Astrocyte (in vitro differentiated cells and primary cell): ENCODE measurements around the gene GPLD1.
"Not testable (repeated sequence)": the region's sequence is repeated elsewhere in the genome, so short reads cannot be mapped to it uniquely, and the experiment has no call there.

Experiments
- EZH2 ChIP-seq: IDR thresholded peaks from 2 replicates; pipeline ENCODE4 v1.6.1; 2012; ENCODE audit warnings: mild to moderate bottlenecking, low read length, inconsistent platforms; ENCODE audit not compliant: insufficient read depth
- TF ChIP-seq, protein P1 (sequence below): IDR thresholded peaks from 2 replicates; pipeline ENCODE4 v1.5.1; 2011; ENCODE audit warnings: low read depth, mild to moderate bottlenecking, inconsistent platforms, low read length, moderate library complexity; ENCODE audit not compliant: insufficient read depth

GRCh38 chr6:24511976-24512375 lies 22.6 kb upstream of the GPLD1 start:
- TF ChIP-seq EZH2: not testable (repeated sequence)
- TF ChIP-seq, protein P1, sequence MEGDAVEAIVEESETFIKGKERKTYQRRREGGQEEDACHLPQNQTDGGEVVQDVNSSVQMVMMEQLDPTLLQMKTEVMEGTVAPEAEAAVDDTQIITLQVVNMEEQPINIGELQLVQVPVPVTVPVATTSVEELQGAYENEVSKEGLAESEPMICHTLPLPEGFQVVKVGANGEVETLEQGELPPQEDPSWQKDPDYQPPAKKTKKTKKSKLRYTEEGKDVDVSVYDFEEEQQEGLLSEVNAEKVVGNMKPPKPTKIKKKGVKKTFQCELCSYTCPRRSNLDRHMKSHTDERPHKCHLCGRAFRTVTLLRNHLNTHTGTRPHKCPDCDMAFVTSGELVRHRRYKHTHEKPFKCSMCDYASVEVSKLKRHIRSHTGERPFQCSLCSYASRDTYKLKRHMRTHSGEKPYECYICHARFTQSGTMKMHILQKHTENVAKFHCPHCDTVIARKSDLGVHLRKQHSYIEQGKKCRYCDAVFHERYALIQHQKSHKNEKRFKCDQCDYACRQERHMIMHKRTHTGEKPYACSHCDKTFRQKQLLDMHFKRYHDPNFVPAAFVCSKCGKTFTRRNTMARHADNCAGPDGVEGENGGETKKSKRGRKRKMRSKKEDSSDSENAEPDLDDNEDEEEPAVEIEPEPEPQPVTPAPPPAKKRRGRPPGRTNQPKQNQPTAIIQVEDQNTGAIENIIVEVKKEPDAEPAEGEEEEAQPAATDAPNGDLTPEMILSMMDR: not testable (repeated sequence)
